Endothelial cell of umbilical vein (primary cell): Measurements from ENCODE around the gene CDC20. TPM values are rescaled to one million over a fixed set of nuclear protein-coding genes. Genes with fewer than 3 reads are reported as not detected.

Experiments used
- BruUV-seq: library from RNA; stranded (reverse); fragments of 400-500 nt; replicated peaks from 2 replicates; lab custom pipeline; 2021; lab: Mats Ljungman, UMichigan
- CTCF ChIA-PET: fragments of 300-600, 350-600 bp; sonication (Branson Sonifier 250); formaldehyde crosslinking; loops from one replicate; lab custom pipeline; 2021; ENCODE audit warnings: antibody characterized with exemption, inconsistent platforms; lab: Charles Lee
- POLR2A ChIA-PET: fragments of 300-600, 350-600 bp; sonication (Branson Sonifier 250); formaldehyde crosslinking; loops from one replicate; lab custom pipeline; 2021; ENCODE audit warnings: antibody characterized with exemption, inconsistent platforms; lab: Charles Lee
- DNase-seq: peaks from one replicate; pipeline ENCODE4 v3.0.0-alpha.2; 2011; ENCODE audit warnings: low read depth, low spot score
- FAIRE-seq: peaks from 2 replicates; lab custom pipeline; 2011; peaks lifted over from hg19 to GRCh38; lab: Jason Lieb, UNC
- H2AFZ ChIP-seq: 2 replicates; pipeline ENCODE4 v1.6.0; 2012; ENCODE audit warnings: low read depth, low read length, control low read depth, inconsistent platforms
- H3K27ac ChIP-seq: 2 replicates; pipeline ENCODE4 v1.5.1; 2011; ENCODE audit warnings: low read depth, mild to moderate bottlenecking, control low read depth, low read length, moderate library complexity; ENCODE audit not compliant: insufficient read depth
- H3K27me3 ChIP-seq, 2 experiments: 2 replicates each; pipeline versions ENCODE4 v1.6.0 to v1.6.1; 2011; ENCODE audit warnings: low read length in 2 of 2, mixed read lengths in 1 of 2; ENCODE audit not compliant: control insufficient read depth in 2 of 2, insufficient read depth in 2 of 2
- H3K36me3 ChIP-seq, 2 experiments: 2 replicates in 1 of 2; 3 replicates in 1 of 2; pipeline ENCODE4 v1.5.1; 2011; ENCODE audit warnings: low read length in 2 of 2, mild to moderate bottlenecking in 1 of 2, moderate library complexity in 1 of 2; ENCODE audit not compliant: control insufficient read depth in 2 of 2, insufficient read depth in 2 of 2; ENCODE audit errors: extremely low read depth in 1 of 2
- H3K4me1 ChIP-seq: 3 replicates; pipeline ENCODE4 v1.5.1; 2011; ENCODE audit warnings: mild to moderate bottlenecking, low read length; ENCODE audit not compliant: control insufficient read depth, insufficient read depth; ENCODE audit errors: extremely low read depth
- H3K4me2 ChIP-seq: 2 replicates; pipeline ENCODE4 v1.6.1; 2011; ENCODE audit warnings: low read length, control low read depth, mixed read lengths; ENCODE audit not compliant: insufficient read depth
- H3K4me3 ChIP-seq, 3 experiments: fragments of 200-600 bp in 1 of 3; sonication (generic), shearing (Covaris generic) in 1 of 3; replicated peaks in 1 of 3; 2 replicates each; pipeline ENCODE4 v1.5.1; 2011 to 2016; ENCODE audit warnings: control low read depth in 3 of 3, low read length in 3 of 3, mild to moderate bottlenecking in 2 of 3, inconsistent platforms in 1 of 3, low read depth in 1 of 3, moderate library complexity in 1 of 3; ENCODE audit not compliant: insufficient read depth in 1 of 3
- H3K79me2 ChIP-seq: 2 replicates; pipeline ENCODE4 v1.6.0; 2012; ENCODE audit warnings: low read length, inconsistent platforms; ENCODE audit not compliant: control insufficient read depth, insufficient read depth
- H3K9ac ChIP-seq: replicated peaks from 2 replicates; pipeline ENCODE3; 2011; ENCODE audit warnings: low read length, control low read depth; ENCODE audit not compliant: insufficient read depth; ENCODE audit errors: extremely low read depth
- H3K9me1 ChIP-seq: replicated peaks from 3 replicates; pipeline ENCODE4 v1.6.0; 2011; ENCODE audit warnings: mild to moderate bottlenecking, low read length; ENCODE audit not compliant: control insufficient read depth, insufficient read depth; ENCODE audit errors: extremely low read depth
- H3K9me3 ChIP-seq: replicated peaks from 2 replicates; pipeline ENCODE4 v1.5.1; 2012; ENCODE audit warnings: low read length, inconsistent platforms; ENCODE audit not compliant: control insufficient read depth, insufficient read depth
- H4K20me1 ChIP-seq: replicated peaks from 2 replicates; pipeline ENCODE3; 2011; ENCODE audit warnings: mild to moderate bottlenecking, low read length; ENCODE audit not compliant: control insufficient read depth, insufficient read depth; ENCODE audit errors: extremely low read depth
- EZH2 ChIP-seq: IDR thresholded peaks from 2 replicates; pipeline ENCODE4 v1.6.1; 2012; ENCODE audit warnings: borderline replicate concordance, low read depth, mild to moderate bottlenecking, moderate library complexity, low read length, inconsistent platforms; ENCODE audit not compliant: severe bottlenecking
- FOS ChIP-seq: IDR thresholded peaks from 2 replicates; pipeline ENCODE4 v1.6.1; 2011; ENCODE audit warnings: mild to moderate bottlenecking, low read length, moderate library complexity, borderline replicate concordance; ENCODE audit not compliant: insufficient read depth
- GATA2 ChIP-seq: IDR thresholded peaks from 2 replicates; pipeline ENCODE4 v1.7.0; 2011; ENCODE audit warnings: low read depth, mild to moderate bottlenecking, moderate library complexity, mixed read lengths, low read length; ENCODE audit not compliant: insufficient read length, insufficient read depth
- JUN ChIP-seq: IDR thresholded peaks from 2 replicates; pipeline ENCODE4 v1.6.1; 2011; ENCODE audit warnings: borderline replicate concordance, low read depth; ENCODE audit not compliant: insufficient read length, insufficient read depth
- MYC ChIP-seq: IDR thresholded peaks from one replicate; pipeline ENCODE4 v1.6.1; 2011; ENCODE audit warnings: mild to moderate bottlenecking, low read depth, low read length
- POLR2A ChIP-seq: IDR thresholded peaks from 2 replicates; pipeline ENCODE4 v1.6.1; 2012; ENCODE audit warnings: low read depth, mild to moderate bottlenecking, control low read depth, low read length
- POLR2AphosphoS5 ChIP-seq: IDR thresholded peaks from 2 replicates; pipeline ENCODE4 v1.6.1; 2012; ENCODE audit warnings: low read depth, mild to moderate bottlenecking, control low read depth, low read length, moderate library complexity; ENCODE audit not compliant: insufficient read depth
- dilution Hi-C: fragments of 300-500 bp; cut with MboI; formaldehyde crosslinking; loops from one replicate; pipeline ENCODE4 v1.15.0; 2019; ENCODE audit warnings: low sequenced_read_pairs; ENCODE audit not compliant: extremely low pct_ligation_motif_present
- intact Hi-C: fragments of 100-400 bp; cut with micrococcal nuclease; formaldehyde crosslinking; loops from one replicate; pipeline ENCODE4 v1.10.0; 2022
- polyA plus RNA-seq, 4 experiments: library from polyadenylated mRNA; depleted of rRNA in 3 of 4; stranded (reverse) in 3 of 4; unstranded in 1 of 4; fragments of >200 nt; gene quantifications; 2 replicates each; pipeline versions ENCODE4 v1.2.1 to v1.2.3, GENCODE V29; 2011 to 2012; ENCODE audit warnings: missing spikeins in 1 of 4
- total RNA-seq: library from RNA; stranded (reverse); gene quantifications from 2 replicates; pipeline ENCODE4 v1.2.3, GENCODE V29; 2021
- TF ChIP-seq, protein P1 (sequence below), 2 donors: IDR thresholded peaks; 1 replicate in 1 of 2; 2 replicates in 1 of 2; pipeline ENCODE4 v1.5.1; 2011; ENCODE audit warnings: low read length in 2 of 2, mild to moderate bottlenecking in 2 of 2, moderate library complexity in 2 of 2, control low read depth in 1 of 2, inconsistent platforms in 1 of 2, low read depth in 1 of 2; ENCODE audit not compliant: insufficient read depth in 1 of 2; ENCODE audit errors: extremely low read depth in 1 of 2
- TF ChIP-seq, protein P2 (sequence below): IDR thresholded peaks from 2 replicates; pipeline ENCODE4 v1.6.1; 2011; ENCODE audit not compliant: insufficient read depth, insufficient read length

The CDC20 gene
- total and polyA plus RNA-seq, 2 donors (not counting 3 experiments of a cell fraction or from before 2014, with no cell fraction given), result 129 to 170 TPM

DNA sequence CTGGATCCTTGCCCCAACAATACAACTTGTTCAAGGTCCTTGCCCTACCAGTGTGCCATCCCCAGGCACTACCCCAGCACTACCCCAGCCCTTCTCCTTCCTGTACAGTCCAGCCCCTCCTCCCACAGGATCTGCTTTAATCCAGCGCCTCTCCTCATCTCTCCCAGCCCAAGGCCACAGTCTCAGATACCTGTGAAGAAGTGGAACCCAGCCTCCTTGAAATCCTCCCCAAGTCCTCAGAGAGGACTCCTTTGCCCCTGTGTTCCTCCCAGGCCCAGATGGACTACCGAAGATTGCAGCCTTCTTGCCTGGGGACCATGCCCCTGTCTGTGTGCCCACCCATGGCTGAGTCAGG lies 6.5 kb upstream of the CDC20 start:
- Histone ChIP-seq H2AFZ (no peak overlapping the region), H4K20me1 (no peaks in the 10 kb centered on the region), H3K27me3 (no peaks in the 10 kb centered on the region), H3K9me3 (no peaks in the 10 kb centered on the region), H3K9me1 (no peaks in the 10 kb centered on the region), H3K9ac (no peak overlapping the region), H3K4me3 (no peak overlapping the region), H3K4me2 (no peak overlapping the region), H3K79me2 (no peaks in the 10 kb centered on the region), H3K4me1 (peaks cover 3% of the 10 kb centered on the region), H3K36me3 (no peaks in the 10 kb centered on the region), H3K27ac (no peak overlapping the region)
- dilution Hi-C loops (no loop called here), intact Hi-C loops (no loop called here)
- TF ChIP-seq, protein P1, sequence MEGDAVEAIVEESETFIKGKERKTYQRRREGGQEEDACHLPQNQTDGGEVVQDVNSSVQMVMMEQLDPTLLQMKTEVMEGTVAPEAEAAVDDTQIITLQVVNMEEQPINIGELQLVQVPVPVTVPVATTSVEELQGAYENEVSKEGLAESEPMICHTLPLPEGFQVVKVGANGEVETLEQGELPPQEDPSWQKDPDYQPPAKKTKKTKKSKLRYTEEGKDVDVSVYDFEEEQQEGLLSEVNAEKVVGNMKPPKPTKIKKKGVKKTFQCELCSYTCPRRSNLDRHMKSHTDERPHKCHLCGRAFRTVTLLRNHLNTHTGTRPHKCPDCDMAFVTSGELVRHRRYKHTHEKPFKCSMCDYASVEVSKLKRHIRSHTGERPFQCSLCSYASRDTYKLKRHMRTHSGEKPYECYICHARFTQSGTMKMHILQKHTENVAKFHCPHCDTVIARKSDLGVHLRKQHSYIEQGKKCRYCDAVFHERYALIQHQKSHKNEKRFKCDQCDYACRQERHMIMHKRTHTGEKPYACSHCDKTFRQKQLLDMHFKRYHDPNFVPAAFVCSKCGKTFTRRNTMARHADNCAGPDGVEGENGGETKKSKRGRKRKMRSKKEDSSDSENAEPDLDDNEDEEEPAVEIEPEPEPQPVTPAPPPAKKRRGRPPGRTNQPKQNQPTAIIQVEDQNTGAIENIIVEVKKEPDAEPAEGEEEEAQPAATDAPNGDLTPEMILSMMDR (IDR thresholded peaks at IDR 0.05; ENCODE audit: extremely low read depth in 1 of 2, insufficient read depth in 1 of 2, low read depth in 1 of 2, low read length in 2 of 2), result no peak
- TF ChIP-seq POLR2AphosphoS5, result no peak
- TF ChIP-seq, protein P2, sequence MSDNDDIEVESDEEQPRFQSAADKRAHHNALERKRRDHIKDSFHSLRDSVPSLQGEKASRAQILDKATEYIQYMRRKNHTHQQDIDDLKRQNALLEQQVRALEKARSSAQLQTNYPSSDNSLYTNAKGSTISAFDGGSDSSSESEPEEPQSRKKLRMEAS, result no peak
- no peak for TF ChIP-seq POLR2A
- TF ChIP-seq FOS, result no peak
- no peak for TF ChIP-seq JUN
- TF ChIP-seq GATA2, result no peak
- no peak for TF ChIP-seq EZH2
- no peak for TF ChIP-seq MYC
- FAIRE-seq, result no peak
- BruUV-seq, result no TSS peak
- CTCF ChIA-PET, result no interaction called here
- POLR2A ChIA-PET, result no interaction called here
- no peak for DNase-seq
